ENCODE data around the gene GRAMD2B.
A peak's percentile ranks its signal among the peaks of the same experiment; 100 is the strongest.

The GRAMD2B gene

GRCh38 chr5:126413856-126414255 is 9.4 kb upstream of the GRAMD2B start:
- no peak overlapping the region for H3K4me3 ChIP-seq (ENCODE audit: low read length)
- no peak for DNase-seq (ENCODE audit: low read depth)
- TF ChIP-seq CTCF (conservative IDR thresholded peaks at IDR 0.05; ENCODE audit: low read length): no peak

GRCh38 chr5:126414874-126415502 is 8.2 kb upstream of the GRAMD2B start:
- TF ChIP-seq CTCF (conservative IDR thresholded peaks at IDR 0.05; ENCODE audit: low read length): no peak
- peak; percentile 80 for DNase-seq (ENCODE audit: low read depth)
- H3K4me3 ChIP-seq (ENCODE audit: low read length): no peak overlapping the region

- DNase-seq (ENCODE audit: low read depth): no peak
- TF ChIP-seq CTCF (conservative IDR thresholded peaks at IDR 0.05; ENCODE audit: low read length): no peak
- no peak overlapping the region for H3K4me3 ChIP-seq (ENCODE audit: low read length)
These were observed 7.4 kb upstream of the GRAMD2B start for GRCh38 chr5:126415789-126416188.

GRCh38 chr5:126416266-126416925 is 6.8 kb upstream of the GRAMD2B start:
- no peak for TF ChIP-seq CTCF (conservative IDR thresholded peaks at IDR 0.05; ENCODE audit: low read length)
- DNase-seq (ENCODE audit: low read depth): no peak
- H3K4me3 ChIP-seq (ENCODE audit: low read length): no peak overlapping the region

- no peak for DNase-seq (ENCODE audit: low read depth)
- no peak overlapping the region for H3K4me3 ChIP-seq (ENCODE audit: low read length)
- no peak for TF ChIP-seq CTCF (conservative IDR thresholded peaks at IDR 0.05; ENCODE audit: low read length)
These were observed 6.0 kb upstream of the GRAMD2B start for GRCh38 chr5:126417178-126417577.

- no peak overlapping the region for H3K4me3 ChIP-seq (ENCODE audit: low read length)
- no peak for DNase-seq (ENCODE audit: low read depth)
- TF ChIP-seq CTCF (conservative IDR thresholded peaks at IDR 0.05; ENCODE audit: low read length): no peak
These were observed 4.1 kb upstream of the GRAMD2B start for GRCh38 chr5:126419102-126419501.

GRCh38 chr5:126428421-126428820 is 5.2 kb downstream of the GRAMD2B start:
- no peak overlapping the region for H3K4me3 ChIP-seq (ENCODE audit: low read length)
- no peak for DNase-seq (ENCODE audit: low read depth)
- no peak for TF ChIP-seq CTCF (conservative IDR thresholded peaks at IDR 0.05; ENCODE audit: low read length)
